ENCODE results near the gene ACKR2. TPM values are rescaled to one million over a fixed set of nuclear protein-coding genes. Genes with fewer than 3 reads are reported as not detected.
A peak's percentile ranks its signal among the peaks of the same experiment; 100 is the strongest.

Gene ACKR2
- total and polyA plus RNA-seq, 2 of the 13 experiments (the other 11 are each of a cell fraction or from before 2014, with no cell fraction given): 1.1 to 1.9 TPM

- TF ChIP-seq ATF2 (CRISPR knock-in tag; IDR thresholded peaks at IDR 0.05) (peak; percentile 36; the same call in 1 of the 2 replicates), POGZ (CRISPR knock-in tag; IDR thresholded peaks at IDR 0.05) (0 out of 2 replicates have a peak, but pooled peaks have one; percentile 39), MED13 (CRISPR knock-in tag; IDR thresholded peaks at IDR 0.05) (no peak), ARNT (IDR thresholded peaks at IDR 0.05) (no peak), KAT7 (CRISPR knock-in tag; IDR thresholded peaks at IDR 0.05; ENCODE audit: borderline replicate concordance) (peak; percentile 75; the same call in 1 of the 2 replicates), ARID4A (CRISPR knock-in tag; IDR thresholded peaks at IDR 0.05; ENCODE audit: borderline replicate concordance) (peak; percentile 38; the same call in 1 of the 2 replicates), XRCC5 (optimal IDR thresholded peaks at IDR 0.05; ENCODE audit: low read length) (peak; percentile 83), ZNF776 (CRISPR knock-in tag; IDR thresholded peaks at IDR 0.05) (peak; percentile 8; the same call in 1 of the 2 replicates), TMF1 (CRISPR knock-in tag; IDR thresholded peaks at IDR 0.05; ENCODE audit: low read depth) (0 out of 2 replicates have a peak, but pooled peaks have one; percentile 31), ZNF354B (CRISPR knock-in tag; IDR thresholded peaks at IDR 0.05) (no peak), NONO (IDR thresholded peaks at IDR 0.05) (no peak), NONO (CRISPR knock-in tag; conservative IDR thresholded peaks at IDR 0.05) (0 out of 2 replicates have a peak, but pooled peaks have one; percentile 53), ZNF343 (CRISPR knock-in tag; IDR thresholded peaks at IDR 0.05) (0 out of 2 replicates have a peak, but pooled peaks have one; percentile 42), ZNF24 (IDR thresholded peaks at IDR 0.05) (no peak), TGIF2 (CRISPR knock-in tag; IDR thresholded peaks at IDR 0.05) (no peak), BCL6 (CRISPR knock-in tag; IDR thresholded peaks at IDR 0.05) (0 out of 2 replicates have a peak, but pooled peaks have one; percentile 29), ZNF772 (CRISPR knock-in tag; IDR thresholded peaks at IDR 0.05) (0 out of 2 replicates have a peak, but pooled peaks have one; percentile 39), ZNF768 (CRISPR knock-in tag; IDR thresholded peaks at IDR 0.05) (peak; percentile 45; the same call in 1 of the 2 replicates), THAP11 (CRISPR knock-in tag; IDR thresholded peaks at IDR 0.05) (peak; percentile 40), MAZ (IDR thresholded peaks at IDR 0.05; ENCODE audit: borderline replicate concordance, low read depth, low read length) (peak; percentile 69; the same call in 1 of the 2 replicates), MAZ (CRISPR knock-in tag; IDR thresholded peaks at IDR 0.05; ENCODE audit: low read depth) (peak; percentile 79), SP4 (CRISPR knock-in tag; IDR thresholded peaks at IDR 0.05) (peak; percentile 59; the same call in 1 of the 2 replicates), ZSCAN25 (CRISPR knock-in tag; IDR thresholded peaks at IDR 0.05) (no peak), MED1 (CRISPR knock-in tag; IDR thresholded peaks at IDR 0.05) (peak; percentile 74), CBFB (CRISPR knock-in tag; IDR thresholded peaks at IDR 0.05) (peak; percentile 63; the same call in 1 of the 2 replicates), ZNF580 (CRISPR knock-in tag; IDR thresholded peaks at IDR 0.05; ENCODE audit: borderline replicate concordance, low read depth) (peak; percentile 5; the same call in 1 of the 2 replicates), SALL1 (CRISPR knock-in tag; IDR thresholded peaks at IDR 0.05) (peak; percentile 70)
These were observed 71.6 kb downstream of the ACKR2 start (continued) for GRCh38 chr3:42880601-42881451.
